Muscle of back (tissue), 11 donors: ENCODE results near the gene MTX1. TPM values are rescaled to one million over a fixed set of nuclear protein-coding genes. Genes with fewer than 3 reads are reported as not detected.

ENCODE experiments used
- DNase-seq, 3 donors: peaks; one replicate each; pipeline versions ENCODE4 v3.0.0 to v3.0.0-alpha.2; 2013
- polyA plus RNA-seq, 10 donors: library from polyadenylated mRNA; unstranded; fragments of 120-200 nt; gene quantifications; one replicate each; pipeline ENCODE4 v1.2.1, GENCODE V29; 2013; ENCODE audit not compliant: insufficient read length in 10 of 10

The MTX1 gene
- polyA plus RNA-seq, 10 donors: 16.3 to 26.1 (median 21.6) TPM

- peak in 1 of 3 donors; percentile 34 for DNase-seq
Observed at GRCh38 chr1:155173478-155174323, 34.8 kb upstream of the MTX1 start, which contains the start of gene TRIM46. Gene TRIM46 (plus strand): TSS chr1:155173849. CDS start chr1:155173967, 118 bp downstream.

- DNase-seq: peak in 1 of 3 donors; percentile 18
Observed at GRCh38 chr1:155174324-155175280, 33.9 kb upstream of the MTX1 start.

- no peak for DNase-seq
Observed at GRCh38 chr1:155175281-155175926, 33.1 kb upstream of the MTX1 start.

- no peak for DNase-seq
Observed at GRCh38 chr1:155175927-155176371, 32.5 kb upstream of the MTX1 start.

DNA sequence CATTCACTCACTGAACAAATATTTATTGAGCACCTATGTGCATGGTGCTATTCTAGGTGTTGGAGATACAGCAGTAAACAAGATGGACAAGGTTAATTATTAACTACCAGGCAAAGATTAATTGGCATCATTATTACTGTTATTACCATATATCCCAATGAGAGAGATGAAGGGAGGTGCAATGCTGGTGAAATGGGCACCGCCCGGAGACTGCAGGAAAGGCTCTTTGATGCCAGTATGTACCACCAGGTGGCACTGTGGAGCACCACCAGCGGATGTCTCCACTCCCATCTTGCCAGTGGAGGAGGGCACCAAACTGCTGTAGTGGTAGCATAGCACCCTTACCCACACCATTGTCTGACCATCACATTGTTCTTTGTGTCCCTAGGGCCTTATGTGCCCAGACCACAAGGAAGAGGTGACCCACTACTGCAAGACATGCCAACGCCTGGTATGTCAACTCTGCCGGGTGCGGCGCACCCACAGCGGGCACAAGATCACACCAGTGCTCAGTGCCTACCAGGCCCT is 31.9 kb upstream of the MTX1 start:
- DNase-seq: peak; percentile 59 to 80 (median 79)

GRCh38 chr1:155177192-155177917 is 31.1 kb upstream of the MTX1 start:
- no peak for DNase-seq

GRCh38 chr1:155177918-155178281 is 30.6 kb upstream of the MTX1 start:
- no peak for DNase-seq

DNA sequence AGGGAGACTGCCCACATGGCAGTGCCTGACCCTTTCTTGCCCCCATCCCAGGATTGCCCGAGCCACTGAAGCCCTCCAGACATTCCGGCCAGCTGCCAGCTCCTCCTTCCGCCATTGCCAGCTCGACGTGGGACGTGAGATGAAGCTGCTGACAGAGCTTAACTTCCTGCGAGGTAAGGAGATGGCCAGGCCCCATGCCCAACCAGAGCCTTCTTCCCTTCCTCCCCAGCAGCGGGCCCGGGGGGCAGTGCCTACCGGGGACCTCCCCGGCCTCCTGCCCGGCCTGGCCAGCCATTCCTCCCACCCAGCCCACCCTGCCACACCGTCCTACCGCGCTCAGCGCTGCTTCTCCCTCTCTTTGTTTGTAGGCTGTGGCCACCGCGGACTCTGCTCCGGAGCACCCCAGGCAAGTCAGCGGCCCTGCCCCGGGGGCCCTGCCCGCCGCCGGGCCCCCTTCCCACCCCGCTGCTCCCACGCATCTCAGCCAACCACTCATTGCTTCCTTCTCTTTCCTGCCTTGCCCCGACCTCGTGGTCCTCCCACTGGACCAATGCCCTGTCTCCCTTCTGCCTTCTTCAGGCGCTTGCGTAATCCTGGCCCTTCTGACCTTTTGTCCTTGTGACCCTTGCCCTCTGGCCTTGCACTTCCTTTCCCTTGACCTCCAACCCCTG is 29.9 kb upstream of the MTX1 start:
- no peak for DNase-seq

DNA sequence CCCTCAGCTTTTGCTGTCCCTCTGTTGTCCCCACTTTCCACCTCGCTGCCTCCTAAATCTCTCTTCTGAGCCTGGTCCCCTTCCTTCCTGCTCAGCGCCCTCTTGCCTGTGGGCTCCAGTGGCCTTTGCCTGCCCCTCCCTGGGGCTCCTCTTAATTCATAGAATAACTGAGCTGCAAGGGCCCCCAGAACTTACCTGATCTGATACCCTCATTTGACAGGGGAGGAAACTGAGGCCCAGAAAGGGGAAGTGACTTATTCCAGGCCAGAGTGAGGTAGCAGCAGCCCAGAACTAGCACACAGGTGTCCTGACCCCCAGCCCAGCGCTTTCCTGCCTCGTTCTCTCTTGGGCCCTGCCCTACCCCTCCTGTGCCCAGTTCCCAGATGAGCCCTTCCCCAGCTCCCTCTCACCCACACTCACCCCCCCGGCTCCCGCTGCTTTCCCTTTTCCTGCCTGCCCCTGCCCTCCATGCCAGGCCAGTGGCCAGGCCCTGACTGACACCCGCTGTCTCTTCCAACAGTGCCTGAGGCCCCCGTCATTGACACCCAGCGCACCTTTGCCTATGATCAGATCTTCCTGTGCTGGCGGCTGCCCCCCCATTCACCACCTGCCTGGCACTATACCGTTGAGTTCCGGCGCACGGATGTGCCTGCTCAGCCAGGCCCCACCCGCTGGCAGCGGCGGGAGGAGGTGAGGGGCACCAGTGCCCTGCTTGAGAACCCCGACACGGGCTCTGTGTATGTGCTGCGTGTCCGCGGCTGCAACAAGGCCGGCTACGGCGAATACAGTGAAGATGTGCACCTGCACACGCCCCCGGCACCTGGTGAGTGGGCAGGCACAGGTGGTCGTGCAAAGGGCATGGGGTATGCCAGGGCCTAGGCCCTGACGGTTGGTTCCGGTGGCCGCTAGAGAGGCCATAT is 29.1 kb upstream of the MTX1 start:
- DNase-seq: no peak

DNA sequence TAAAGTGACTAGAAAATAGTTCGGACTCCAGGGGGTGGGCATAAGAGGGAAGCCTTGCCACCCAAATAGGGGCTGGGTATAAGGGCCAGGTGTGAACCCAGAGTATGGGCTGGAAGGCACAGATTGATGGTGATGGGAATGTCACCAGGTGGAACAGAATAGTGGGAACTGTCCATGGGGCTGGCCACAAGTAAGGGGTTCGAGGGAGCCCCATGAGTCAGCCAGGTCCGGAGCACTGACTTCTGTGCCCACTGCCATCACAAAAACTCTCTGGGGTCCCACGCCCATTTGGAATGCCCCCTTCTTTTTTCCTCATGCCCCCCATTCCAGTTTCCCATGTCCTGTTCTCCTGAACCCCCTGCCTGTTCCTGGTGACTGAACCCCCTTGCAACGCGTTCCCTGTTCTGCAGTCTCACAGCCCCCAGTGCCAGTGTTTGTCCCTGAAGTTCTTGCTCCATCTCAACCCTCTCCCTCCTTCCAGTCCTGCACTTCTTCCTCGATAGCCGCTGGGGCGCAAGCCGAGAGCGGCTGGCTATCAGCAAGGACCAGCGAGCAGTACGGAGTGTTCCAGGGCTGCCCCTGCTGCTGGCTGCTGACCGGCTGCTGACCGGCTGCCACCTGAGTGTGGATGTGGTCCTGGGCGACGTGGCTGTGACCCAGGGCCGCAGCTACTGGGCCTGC is 27.0 kb upstream of the MTX1 start:
- DNase-seq: no peak

DNA sequence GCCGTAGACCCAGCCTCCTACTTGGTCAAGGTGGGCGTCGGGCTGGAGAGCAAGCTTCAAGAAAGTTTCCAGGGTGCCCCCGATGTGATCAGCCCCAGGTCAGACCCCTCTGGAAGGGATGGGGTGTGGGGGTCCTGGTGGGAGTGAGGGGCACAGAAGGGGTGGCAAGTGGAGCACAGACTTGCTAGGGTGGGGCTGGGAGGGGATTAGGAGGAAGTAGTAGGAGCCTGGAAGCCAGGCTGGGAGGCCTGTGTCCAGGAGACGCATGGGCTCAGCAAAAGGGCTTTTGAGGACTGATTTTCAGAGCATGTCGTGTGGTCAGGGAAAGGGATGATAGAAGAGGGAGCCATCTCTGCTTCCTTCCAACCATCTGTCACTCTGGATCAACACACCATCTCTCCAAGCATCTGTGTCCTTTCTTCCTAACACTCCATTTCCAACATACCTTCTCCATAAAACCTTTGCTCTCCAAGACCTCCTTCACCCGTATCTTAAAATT is 26.4 kb upstream of the MTX1 start:
- DNase-seq: no peak

GRCh38 chr1:155183775-155184221 is 24.7 kb upstream of the MTX1 start:
- no peak for DNase-seq

DNA sequence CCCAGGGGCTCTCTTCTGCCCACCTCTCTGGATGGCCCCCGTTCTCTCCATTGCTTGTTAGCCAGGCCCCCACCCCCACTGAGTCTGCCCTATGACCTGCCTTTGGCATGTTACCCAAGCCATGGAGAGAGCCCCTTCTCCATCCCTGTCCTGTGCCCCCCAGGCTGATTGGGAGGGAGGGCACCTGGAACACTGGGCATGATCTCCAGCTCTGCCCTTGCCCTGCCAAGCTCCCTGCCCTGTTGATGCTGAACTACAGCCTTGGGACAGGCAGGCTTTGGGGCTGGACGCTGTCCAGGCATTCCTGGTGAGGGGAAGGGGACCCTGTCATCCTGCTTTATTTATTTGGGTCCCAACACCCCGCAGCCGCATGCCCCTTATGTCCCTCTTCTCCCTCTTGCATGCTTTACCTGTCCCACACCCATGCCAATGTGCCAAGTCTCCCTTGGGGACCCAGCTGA is 24.1 kb upstream of the MTX1 start:
- DNase-seq: no peak

- DNase-seq: peak in 1 of 3 donors; percentile 60
Observed at GRCh38 chr1:155184835-155185782, 23.4 kb upstream of the MTX1 start.

DNA sequence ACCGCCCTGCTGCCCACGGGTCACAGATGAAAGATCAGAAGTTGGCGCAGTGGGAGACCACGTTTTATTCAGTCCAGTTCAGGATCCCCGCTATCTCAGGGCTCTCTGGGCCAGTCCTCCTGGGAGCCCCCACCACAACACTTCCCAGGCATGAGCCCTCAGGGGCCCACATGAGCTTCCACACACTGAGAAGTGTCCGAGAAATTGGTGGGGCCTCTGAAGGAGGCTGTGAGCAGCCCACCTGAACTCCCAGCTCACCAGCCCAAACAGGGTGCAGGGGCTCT is 22.8 kb upstream of the MTX1 start:
- DNase-seq: no peak

GRCh38 chr1:155186067-155186793 is 22.3 kb upstream of the MTX1 start:
- no peak for DNase-seq
